ENCODE data around the gene FAM221B. TPM values are rescaled to one million over a fixed set of nuclear protein-coding genes. Genes with fewer than 3 reads are reported as not detected.

The FAM221B gene
- total RNA-seq = not detected in 2 replicates

GRCh38 chr9:35828716-35829083 is at the start of gene FAM221B:
Gene FAM221B, minus strand, starts transcription at chr9:35828732. Its CDS starts 2,571 bp downstream, at chr9:35826161.

GRCh38 chr9:35870351-35870923 is 41.9 kb upstream of the FAM221B start, which contains the start of gene OR13J1:
Gene OR13J1, minus strand, starts transcription at chr9:35870401. Its CDS starts 0 bp downstream, at chr9:35870401.

GRCh38 chr9:35829084-35829763 is 692 bp upstream of the FAM221B start, which contains the start of gene TMEM8B:
Gene TMEM8B, plus strand, starts transcription at chr9:35829228. Its CDS starts 220 bp downstream, at chr9:35829448.

GRCh38 chr9:35814841-35815543 is 13.5 kb downstream of the FAM221B start, which contains the start of gene HINT2:
Gene HINT2, minus strand, starts transcription at chr9:35815042. Its CDS starts 63 bp downstream, at chr9:35814979.

GRCh38 chr9:35812025-35812602 is 16.4 kb downstream of the FAM221B start, which contains the start of gene SPAG8:
Gene SPAG8, minus strand, starts transcription at chr9:35812262. Its CDS starts 115 bp downstream, at chr9:35812147.

GRCh38 chr9:35791297-35791921 is 37.1 kb downstream of the FAM221B start, which contains the start of gene NPR2:
Gene NPR2, plus strand, starts transcription at chr9:35791591. Its CDS starts 818 bp downstream, at chr9:35792409.

Small RNAs within 50 kb of the gene (small RNA-seq; reads per million reads assigned to genes)
- gene HINT2 = not detected

Other genes starting within 250 kb of the FAM221B start
- gene TESK1, start 223.5 kb downstream of the FAM221B start, total RNA-seq = 7.2 and 9.5 TPM in 2 replicates
- gene CD72, start 210.3 kb downstream of the FAM221B start, total RNA-seq = not detected in 2 replicates
- gene SIT1, start 177.8 kb downstream of the FAM221B start, total RNA-seq = not detected in 2 replicates
- gene RMRP, start 170.7 kb downstream of the FAM221B start, total RNA-seq = 49,879 and 52,393 TPM in 2 replicates
- 6.0 and 10.1 TPM in 2 replicates for gene CCDC107, start 170.4 kb downstream of the FAM221B start, total RNA-seq
- gene ARHGEF39, start 163.5 kb downstream of the FAM221B start, total RNA-seq = 1.6 and 3.5 TPM in 2 replicates
- 0.10 TPM in 1 of 2 replicates, not detected in the other for gene CA9, start 154.8 kb downstream of the FAM221B start, total RNA-seq
- 10.5 and 20.2 TPM in 2 replicates for gene TPM2, start 138.8 kb downstream of the FAM221B start, total RNA-seq
- gene TLN1, start 96.5 kb downstream of the FAM221B start, total RNA-seq = 294 and 296 TPM in 2 replicates
- 51.3 and 60.4 TPM in 2 replicates for gene CREB3, start 96.1 kb downstream of the FAM221B start, total RNA-seq
- 133 and 134 TPM in 2 replicates for gene GBA2, start 79.5 kb downstream of the FAM221B start, total RNA-seq
- gene RGP1, start 79.4 kb downstream of the FAM221B start, total RNA-seq = 19.4 and 25.5 TPM in 2 replicates
- 22.4 and 50.3 TPM in 2 replicates for gene MSMP, start 74.5 kb downstream of the FAM221B start, total RNA-seq
- 5.6 and 5.8 TPM in 2 replicates for gene NPR2, start 37.1 kb downstream of the FAM221B start, total RNA-seq
- gene SPAG8, start 16.5 kb downstream of the FAM221B start, total RNA-seq = 0.10 TPM in 1 of 2 replicates, not detected in the other
- 6.2 and 10.0 TPM in 2 replicates for gene HINT2, start 13.7 kb downstream of the FAM221B start, total RNA-seq
- 0.19 and 0.98 TPM in 2 replicates for gene TMEM8B, start 496 bp upstream of the FAM221B start, total RNA-seq
- gene OR13J1, start 41.7 kb upstream of the FAM221B start, total RNA-seq = not detected in 2 replicates
- gene HRCT1, start 77.5 kb upstream of the FAM221B start, total RNA-seq = 1.8 and 4.6 TPM in 2 replicates
- gene SPAAR, start 80.8 kb upstream of the FAM221B start, total RNA-seq = 2.0 and 4.5 TPM in 2 replicates
- gene OR2S2, start 129.4 kb upstream of the FAM221B start, total RNA-seq = not detected in 2 replicates
- gene RECK, start 208.2 kb upstream of the FAM221B start, total RNA-seq = 14.1 and 24.8 TPM in 2 replicates